Fibroblast of villous mesenchyme (primary cell): ENCODE measurements around the gene MSRB1. TPM values are rescaled to one million over a fixed set of nuclear protein-coding genes. Genes with fewer than 3 reads are reported as not detected.

Experiments used
- DNase-seq: peaks from one replicate; pipeline ENCODE4 v3.0.0-alpha.2; 2010; ENCODE audit warnings: low read depth
- H3K4me3 ChIP-seq: 2 replicates; pipeline ENCODE4 v1.5.1; 2011; ENCODE audit warnings: low read depth, mild to moderate bottlenecking, low read length
- CTCF ChIP-seq: IDR thresholded peaks from 2 replicates; pipeline ENCODE4 v1.5.1; 2012; ENCODE audit warnings: low read depth, mild to moderate bottlenecking, low read length; ENCODE audit not compliant: insufficient read depth
- total RNA-seq: library from RNA; depleted of rRNA; stranded (reverse); fragments of >200 nt; gene quantifications from 2 replicates; pipeline ENCODE4 v1.2.3, GENCODE V29; 2012

MSRB1 gene
- total RNA-seq, 1 donor, result 14.2 TPM

GRCh38 chr16:1978476-1979120 is 35.6 kb upstream of the MSRB1 start:
- no peak for DNase-seq
- H3K4me3 ChIP-seq, result no peak overlapping the region
- no peak for TF ChIP-seq CTCF

- TF ChIP-seq CTCF, result no peak
- no peak overlapping the region for H3K4me3 ChIP-seq
- DNase-seq, result no peak
Measured at GRCh38 chr16:1977875-1978268, 34.9 kb upstream of the MSRB1 start.

- no peak for DNase-seq
- TF ChIP-seq CTCF, result no peak
- H3K4me3 ChIP-seq, result no peak overlapping the region
Measured at GRCh38 chr16:1976951-1977874, 34.2 kb upstream of the MSRB1 start.

GRCh38 chr16:1976216-1976520 is 33.2 kb upstream of the MSRB1 start:
- no peak for DNase-seq
- no peak for TF ChIP-seq CTCF
- no peak overlapping the region for H3K4me3 ChIP-seq

- H3K4me3 ChIP-seq, result no peak overlapping the region
- TF ChIP-seq CTCF, result no peak
- DNase-seq, result no peak
Measured at GRCh38 chr16:1975432-1976215, 32.6 kb upstream of the MSRB1 start.

GRCh38 chr16:1974157-1975070 is 31.4 kb upstream of the MSRB1 start:
- no peak for DNase-seq
- H3K4me3 ChIP-seq, result no peak overlapping the region
- TF ChIP-seq CTCF, result no peak
